GM19025 (cell line): ENCODE data around the gene INTS1.

Source experiments
- ATAC-seq: cut with Tn5 transposase; IDR thresholded peaks from one replicate; pipeline ENCODE4 v1.9.1; 2021; ENCODE audit warnings: mild to moderate bottlenecking, low read depth, moderate library complexity; ENCODE audit not compliant: unreplicated experiment

The INTS1 gene

DNA sequence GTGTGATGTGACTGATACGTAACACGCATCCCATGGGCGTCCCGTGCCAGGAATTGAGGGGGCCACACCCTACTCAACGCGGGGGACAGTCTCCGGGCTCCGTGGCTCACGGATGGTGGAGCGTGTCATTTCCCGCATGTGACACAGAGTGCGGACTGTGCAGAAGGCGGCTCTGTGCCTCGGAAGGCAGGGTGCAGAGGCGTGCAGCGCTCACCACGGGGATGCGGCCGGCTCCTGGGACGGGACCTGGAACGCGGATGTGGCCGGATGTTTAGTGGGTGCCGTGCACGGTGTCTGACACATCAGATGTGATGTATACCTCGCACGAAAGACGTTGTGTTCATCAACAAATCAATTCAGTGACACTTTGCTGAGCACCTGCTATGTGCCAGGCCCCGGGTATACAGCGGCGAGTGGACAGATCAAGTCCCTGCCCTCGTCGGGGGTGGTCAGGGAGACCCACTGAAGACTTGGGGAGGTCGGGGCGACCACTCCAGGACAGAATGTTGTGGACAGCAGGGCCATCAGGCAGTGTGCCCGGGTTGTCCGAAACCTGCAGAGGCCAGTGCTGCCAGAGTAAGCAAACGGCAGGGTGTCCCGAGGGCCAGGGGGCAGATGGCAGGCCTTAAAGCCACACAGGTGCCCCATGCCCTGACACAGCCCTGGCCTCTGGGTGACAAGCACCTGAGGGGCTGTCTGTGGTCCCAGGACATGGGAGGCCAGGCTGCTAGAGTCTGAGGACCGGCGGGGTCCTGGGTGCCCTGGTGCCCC, 83.0 kb downstream of the INTS1 start:
- ATAC-seq: no peak
